GM19455 (cell line): Measurements from ENCODE around the gene RAG2.

Experiments
- ATAC-seq: cut with Tn5 transposase; IDR thresholded peaks from one replicate; pipeline ENCODE4 v1.9.1; 2021; ENCODE audit not compliant: unreplicated experiment

RAG2 gene

GRCh38 chr11:36598051-36598450 is at the start of gene RAG2:
Gene RAG2, minus strand, starts transcription at chr11:36598236. Its CDS starts 4,068 bp downstream, at chr11:36594168.
- ATAC-seq, result no peak

- ATAC-seq, result no peak
These were observed 40.5 kb upstream of the RAG2 start for GRCh38 chr11:36638556-36638955.

DNA sequence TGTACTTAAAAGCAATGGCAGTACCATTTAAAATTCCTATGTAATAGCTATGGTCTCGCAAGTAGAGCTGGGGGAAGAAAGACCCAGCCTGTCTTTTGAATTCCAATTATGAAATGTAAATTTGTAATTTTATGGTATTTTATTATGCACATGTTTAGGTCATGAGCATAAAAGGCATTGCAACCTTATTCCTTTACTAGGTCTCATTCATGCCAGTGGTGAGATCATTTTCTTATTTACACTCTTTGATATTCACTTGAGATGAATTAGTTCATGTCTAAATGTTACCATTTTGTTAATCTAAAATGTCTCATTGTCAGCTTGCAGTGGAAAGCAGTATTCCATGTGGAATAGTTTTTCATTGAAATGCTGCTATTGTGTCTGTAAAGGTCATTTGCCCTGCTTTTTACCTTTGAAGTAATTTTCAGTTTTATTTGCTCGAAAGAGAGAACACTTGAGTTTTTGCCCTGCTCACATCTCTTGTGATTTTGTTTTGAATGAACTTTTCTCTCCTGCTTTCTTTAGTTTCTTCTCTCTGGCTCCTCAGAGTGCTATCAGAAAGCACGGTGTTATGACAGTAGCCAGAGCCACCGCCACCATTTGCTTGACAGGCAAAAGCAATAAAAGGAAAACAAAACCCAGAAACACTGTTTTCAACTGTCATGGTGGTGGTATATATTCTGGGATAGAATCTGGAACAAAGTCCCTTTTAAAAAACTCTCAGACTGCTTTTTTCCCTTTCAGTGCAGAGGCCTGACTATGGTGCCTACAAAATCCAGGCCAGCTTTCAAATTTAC is 37.2 kb upstream of the RAG2 start:
- no peak for ATAC-seq

- ATAC-seq, result peak; percentile 72
These were observed 33.7 kb upstream of the RAG2 start for GRCh38 chr11:36631774-36632173.

GRCh38 chr11:36628765-36629244 is 30.8 kb upstream of the RAG2 start:
- no peak for ATAC-seq

DNA sequence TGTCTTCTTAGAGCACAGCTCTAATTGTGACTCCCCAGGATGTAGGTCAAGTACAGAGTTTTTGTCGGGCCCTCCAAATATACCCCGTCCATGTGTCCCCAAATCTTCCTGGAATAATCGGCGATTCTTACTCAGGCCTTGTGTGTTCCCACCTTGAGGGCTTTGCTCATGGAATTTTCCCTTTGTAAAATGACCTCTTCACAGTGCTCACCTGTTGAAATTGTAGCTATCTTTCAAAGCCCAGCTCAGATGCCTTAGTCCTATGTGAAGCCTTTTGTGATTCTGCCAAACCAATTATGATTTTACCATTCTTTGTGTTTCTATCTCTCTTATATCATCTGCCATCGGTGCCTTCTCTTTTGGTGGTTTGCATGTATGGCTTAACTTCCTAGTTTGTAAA is 30.1 kb upstream of the RAG2 start:
- ATAC-seq, result no peak

- no peak for ATAC-seq
These were observed 29.4 kb upstream of the RAG2 start for GRCh38 chr11:36627471-36627870.

DNA sequence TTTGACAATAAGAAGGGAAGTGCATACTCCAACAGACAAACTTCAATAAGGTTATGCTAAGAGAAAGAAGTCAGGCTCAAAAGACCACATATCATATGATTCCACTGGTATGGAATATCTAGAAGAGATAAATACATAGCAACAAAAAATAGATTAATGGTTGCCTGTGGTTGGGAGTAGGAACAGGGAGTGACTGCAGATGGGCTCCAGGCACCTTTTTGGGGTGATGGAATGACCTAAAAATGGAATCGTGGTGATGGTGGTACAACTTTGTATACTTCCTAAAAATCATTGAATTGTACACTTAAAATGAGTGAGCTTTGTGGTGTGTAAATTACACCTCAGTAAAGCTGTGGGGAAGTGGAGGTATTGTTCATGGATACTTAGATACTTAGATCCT is 29.0 kb upstream of the RAG2 start:
- no peak for ATAC-seq

GRCh38 chr11:36623494-36623893 is 25.5 kb upstream of the RAG2 start:
- no peak for ATAC-seq

DNA sequence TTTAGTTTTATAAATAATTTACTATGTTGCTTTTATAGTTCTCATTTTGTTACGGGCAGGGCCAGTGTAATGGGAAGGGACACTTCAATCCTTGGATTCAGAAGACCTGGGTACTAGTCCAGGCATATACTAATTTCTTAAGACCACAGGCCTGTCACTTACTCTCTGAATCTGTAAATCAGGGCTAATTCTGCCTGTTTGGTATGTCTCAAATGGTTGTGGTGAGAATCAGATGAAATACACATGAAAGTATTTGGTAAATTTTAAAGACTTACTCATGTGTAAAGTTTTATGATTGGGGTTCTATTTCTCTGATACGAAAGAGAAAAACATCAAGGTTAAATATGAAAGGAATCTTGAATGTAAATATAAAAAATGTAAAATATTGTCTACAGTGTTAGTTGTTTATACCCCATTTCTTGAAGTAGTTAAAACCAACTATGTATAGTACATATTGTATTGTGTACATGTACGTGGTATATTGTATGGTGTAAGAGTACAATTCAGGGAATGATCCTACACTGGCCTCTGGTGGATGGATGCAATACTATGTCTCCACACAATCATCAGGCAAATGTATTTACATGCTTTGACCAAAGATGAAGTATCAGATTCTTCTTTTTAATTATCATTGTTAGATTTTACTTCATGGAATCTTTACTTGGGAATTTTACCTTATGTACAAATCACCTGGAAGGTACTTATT is 24.5 kb upstream of the RAG2 start:
- ATAC-seq, result no peak

DNA sequence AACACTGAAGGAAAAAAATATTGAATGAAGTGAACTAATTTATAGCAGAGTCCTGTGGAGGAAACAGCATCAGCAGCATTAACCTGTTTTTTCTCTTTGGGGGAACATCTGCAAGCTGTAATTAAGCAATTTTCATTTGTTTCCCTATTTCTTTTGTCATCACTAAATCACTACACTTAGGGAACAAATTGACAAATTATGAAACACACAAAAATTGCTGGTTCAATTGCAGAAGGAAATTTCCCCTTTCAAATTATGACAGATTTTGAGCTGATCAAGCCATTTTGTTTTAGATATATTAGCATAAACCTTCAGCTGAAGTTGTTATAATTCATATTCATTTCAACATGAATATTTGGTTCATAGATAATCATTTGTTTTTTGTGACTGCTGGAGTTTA is 22.2 kb upstream of the RAG2 start:
- ATAC-seq, result no peak

DNA sequence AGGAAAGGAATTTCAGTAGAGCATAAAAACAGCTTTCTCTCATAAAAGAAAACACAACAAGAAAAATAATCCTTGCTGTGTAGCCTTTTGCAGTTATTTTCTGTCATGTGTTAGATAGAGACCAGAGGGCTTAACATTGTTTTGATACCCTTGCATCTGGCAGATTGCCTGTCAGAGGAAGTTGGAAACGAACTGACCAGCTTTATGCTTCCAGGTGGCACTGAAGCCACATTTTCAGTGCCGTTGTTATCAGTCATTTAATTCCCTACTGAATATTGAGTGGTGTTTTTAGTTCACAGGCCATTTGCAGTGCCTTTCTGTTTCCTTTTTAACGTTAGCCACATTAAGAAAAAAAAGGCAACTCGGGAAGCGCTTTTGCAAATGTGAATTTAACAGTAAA is 21.5 kb upstream of the RAG2 start:
- no peak for ATAC-seq

DNA sequence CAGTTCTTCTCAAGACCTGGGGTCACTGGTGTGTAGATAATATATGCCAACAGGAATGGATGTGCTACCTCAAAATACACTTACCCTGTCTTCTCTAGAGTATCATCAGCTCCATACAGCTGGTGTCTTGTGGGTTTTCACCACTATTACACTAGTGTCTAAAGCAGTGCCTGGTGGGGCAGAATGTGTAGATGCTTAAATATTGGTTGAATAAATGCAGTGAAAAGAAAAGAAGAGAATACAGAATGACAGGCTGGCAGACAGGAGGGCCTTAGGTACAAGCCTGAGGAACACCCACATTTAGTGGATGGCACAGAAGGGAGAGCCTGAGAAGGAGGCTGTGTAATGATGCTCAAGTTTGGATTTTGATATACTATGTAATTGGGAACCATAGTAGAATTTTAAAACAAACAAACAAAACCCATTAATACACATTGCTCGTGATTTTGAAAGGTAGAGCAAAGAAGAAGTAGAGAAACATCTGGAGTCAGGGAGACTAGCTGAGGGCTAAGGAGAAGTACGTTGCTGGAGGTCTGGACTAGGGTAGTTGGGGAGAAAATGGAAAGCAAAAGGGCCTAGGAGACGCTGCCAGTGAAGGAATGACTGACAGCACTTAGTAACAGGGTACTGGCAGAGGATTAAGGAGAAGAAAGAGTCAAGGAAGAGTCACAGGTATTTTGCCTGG is 20.5 kb upstream of the RAG2 start:
- ATAC-seq, result no peak

GRCh38 chr11:36617543-36618362 is 19.7 kb upstream of the RAG2 start:
- no peak for ATAC-seq

DNA sequence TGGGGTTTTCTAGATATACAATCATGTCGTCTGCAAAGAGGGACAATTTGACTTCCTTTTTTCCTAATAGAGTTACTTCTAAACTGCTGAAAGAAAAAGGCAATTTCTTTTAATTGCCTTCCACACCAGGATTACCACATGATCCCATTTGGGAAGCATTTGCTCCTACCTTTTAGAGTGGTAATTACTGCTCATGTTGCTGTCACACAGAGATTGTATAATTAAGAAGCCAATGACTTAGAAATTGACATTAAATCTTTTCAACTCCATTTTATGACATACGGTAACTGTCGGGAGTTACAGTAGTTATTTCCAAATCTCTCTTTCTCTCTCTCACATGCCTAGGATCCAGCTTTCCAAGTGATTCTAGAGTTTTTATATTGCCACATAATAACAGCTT is 17.8 kb upstream of the RAG2 start:
- ATAC-seq, result no peak

DNA sequence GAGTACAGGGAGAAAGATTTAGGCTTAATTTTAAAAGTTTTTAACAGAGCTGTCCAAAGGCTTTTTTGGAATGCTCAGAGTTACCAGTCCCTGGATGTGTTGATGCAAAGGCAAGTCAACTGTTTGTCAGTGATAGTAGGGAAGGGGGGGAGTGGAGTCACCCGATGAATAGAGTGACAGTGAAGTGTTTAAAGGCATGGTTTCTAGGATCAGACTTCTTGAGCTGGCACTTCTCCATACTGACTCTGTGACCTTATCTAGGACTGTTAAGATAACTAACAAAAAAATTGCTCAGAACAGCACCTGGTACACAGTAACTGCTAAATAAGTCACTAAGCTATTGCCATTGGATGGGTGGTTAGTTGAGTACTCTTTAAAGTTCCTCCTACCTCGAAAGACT is 11.3 kb upstream of the RAG2 start:
- no peak for ATAC-seq

DNA sequence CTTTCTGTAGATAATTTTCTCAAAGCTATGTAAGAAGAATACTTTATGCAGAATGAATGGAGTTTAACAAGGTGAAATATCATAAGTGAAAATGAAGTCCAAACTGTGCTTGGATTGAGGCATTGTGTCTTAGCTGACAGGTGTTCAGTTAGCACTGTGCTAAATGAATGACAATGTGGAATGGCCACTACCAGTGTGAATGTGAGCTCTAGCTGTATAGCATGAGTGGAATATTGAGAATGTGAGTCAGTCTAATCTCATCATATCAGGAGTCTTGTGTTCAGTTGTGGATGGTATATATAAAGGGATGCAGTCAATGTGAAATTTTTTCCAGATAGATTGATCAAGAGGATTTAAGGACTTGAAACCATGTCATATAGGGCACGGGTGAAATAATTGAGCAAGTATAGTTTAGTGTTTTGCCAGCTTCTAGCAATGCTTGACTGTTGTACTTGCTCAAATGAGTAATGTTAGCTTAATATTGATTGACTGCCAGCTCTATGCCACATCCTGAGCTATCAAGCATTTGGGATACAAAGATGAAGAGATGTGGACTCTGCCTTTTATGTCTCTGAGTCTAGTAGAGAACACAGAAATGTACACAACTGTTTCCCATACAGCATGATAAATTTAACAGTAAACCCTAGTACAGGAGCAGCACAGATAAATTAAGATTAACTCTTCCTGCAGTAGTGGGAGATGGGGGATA is 10.6 kb upstream of the RAG2 start:
- no peak for ATAC-seq

GRCh38 chr11:36605221-36606216 is 7.5 kb upstream of the RAG2 start:
- ATAC-seq, result peak; percentile 73

DNA sequence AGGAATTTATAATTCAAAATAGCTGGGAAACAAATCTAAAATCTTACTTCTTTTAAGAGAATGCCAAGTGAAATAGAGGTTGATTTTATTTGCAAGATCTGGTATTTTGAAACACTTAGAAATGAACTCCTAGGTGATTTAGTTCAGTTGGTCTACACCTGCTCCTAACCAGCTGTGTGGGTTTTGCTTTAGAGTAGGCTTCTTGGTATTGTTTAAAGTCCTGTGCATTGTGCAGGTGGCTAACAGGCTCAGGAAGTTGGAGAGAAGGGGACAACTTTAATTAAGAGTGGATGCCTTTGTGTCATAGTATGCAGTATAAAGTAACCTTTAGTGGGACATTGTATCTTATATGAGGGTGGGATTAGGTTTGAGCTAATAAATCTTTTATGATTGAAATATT is 4.1 kb upstream of the RAG2 start:
- ATAC-seq, result no peak
